ENCODE measurements around the gene GTF2IRD2. TPM values are rescaled to one million over a fixed set of nuclear protein-coding genes. Genes with fewer than 3 reads are reported as not detected.
"Not testable (repeated sequence)": the region's sequence is repeated elsewhere in the genome, so short reads cannot be mapped to it uniquely, and the experiment has no call there.

Gene GTF2IRD2
- total and polyA plus RNA-seq, 10 of the 15 experiments (the other 5 are each of a cell fraction or from before 2014, with no cell fraction given), result 2.9 to 16.6 (median 5.8) TPM

DNA sequence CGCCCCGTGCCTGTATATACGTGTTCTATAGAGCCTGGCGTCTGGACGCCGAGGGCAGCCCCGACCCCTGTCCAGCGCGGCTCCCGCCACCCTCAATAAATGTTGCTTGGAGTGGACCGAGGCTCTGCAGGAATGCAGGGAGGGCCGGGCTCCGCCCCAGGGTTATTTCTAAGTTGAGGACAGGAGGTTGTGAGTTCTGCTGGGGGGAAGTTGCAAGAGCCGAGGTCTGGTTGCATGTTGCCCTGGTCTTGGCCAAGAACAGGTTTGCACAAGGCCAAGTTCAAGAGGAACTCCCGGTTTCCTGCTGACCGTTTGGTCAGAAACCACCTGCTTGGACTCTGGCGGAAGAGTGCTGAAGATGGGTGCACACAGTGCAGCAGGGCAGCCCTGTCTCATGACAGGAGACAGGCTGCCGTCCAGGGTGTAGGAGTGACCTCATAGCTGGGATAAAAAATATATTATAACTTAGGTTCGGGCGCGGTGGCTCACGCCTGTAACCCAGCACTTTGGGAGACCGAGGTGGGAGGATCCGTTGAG, 62.1 kb downstream of the GTF2IRD2 start:
- H3K4me2 ChIP-seq (ENCODE audit: control insufficient read depth, insufficient read depth); POLR2A ChIA-PET; BruUV-seq (replicated peaks): not testable (repeated sequence)

DNA sequence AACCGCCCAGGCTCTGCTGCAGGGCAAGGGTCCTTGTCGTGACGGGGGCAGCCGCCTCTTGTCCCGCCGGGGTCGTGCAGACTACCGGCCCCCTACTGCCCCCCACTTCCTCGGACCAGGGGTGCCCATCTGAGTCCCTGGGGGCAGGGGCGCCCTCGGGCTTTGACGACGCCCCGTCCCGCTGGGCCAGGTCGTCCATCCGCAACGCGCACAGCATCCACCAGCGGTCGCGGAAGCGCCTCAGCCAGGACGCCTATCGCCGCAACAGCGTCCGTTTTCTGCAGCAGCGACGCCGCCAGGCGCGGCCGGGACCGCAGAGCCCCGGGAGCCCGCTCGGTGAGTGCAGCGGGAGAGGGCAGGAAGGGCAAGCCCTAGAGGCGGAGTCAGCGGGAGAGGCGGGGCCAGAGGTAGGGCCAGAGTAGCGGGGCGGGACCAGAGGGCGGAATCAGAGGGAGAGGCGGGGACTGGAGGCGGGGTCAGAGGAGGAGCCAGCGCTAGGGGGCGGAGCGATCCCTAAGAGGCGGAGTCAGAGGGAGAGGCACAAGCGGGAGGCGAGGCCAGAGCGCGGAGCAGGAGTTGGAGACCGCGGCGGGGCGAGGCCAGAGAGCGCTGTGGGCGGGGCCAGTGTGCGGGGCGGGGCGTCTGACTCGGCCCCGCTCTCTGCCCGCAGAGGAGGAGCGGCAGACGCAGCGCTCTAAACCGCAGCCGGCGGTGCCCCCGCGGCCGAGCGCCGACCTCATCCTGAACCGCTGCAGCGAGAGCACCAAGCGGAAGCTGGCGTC, 62.8 kb downstream of the GTF2IRD2 start:
- CTCF ChIA-PET; FAIRE-seq; H3K27me3 ChIP-seq (replicated peaks in 1 of 2; ENCODE audit: control insufficient read depth in 2 of 2, insufficient read depth in 2 of 2, low read length in 1 of 2); H4K20me1 ChIP-seq (ENCODE audit: control insufficient read depth, insufficient read depth); H3K36me3 ChIP-seq (ENCODE audit: control insufficient read depth in 2 of 2, insufficient read depth in 2 of 2, low read length in 1 of 2); H2AFZ ChIP-seq (ENCODE audit: control insufficient read depth, low read depth, low read length); POLR2A ChIA-PET; H3K4me1 ChIP-seq (ENCODE audit: control insufficient read depth, insufficient read depth, low read length); SMC1A ChIA-PET (ENCODE audit: uncharacterized antibody, unreplicated experiment); in situ Hi-C loops (cut with MboI); H3K79me2 ChIP-seq (ENCODE audit: control insufficient read depth, insufficient read depth, low read length); H3K27ac ChIP-seq (ENCODE audit: control insufficient read depth, insufficient read depth); H3K4me2 ChIP-seq (ENCODE audit: control insufficient read depth, insufficient read depth); RAD21 ChIA-PET (ENCODE audit: unreplicated experiment); H3K9me3 ChIP-seq (replicated peaks; ENCODE audit: control insufficient read depth, insufficient read depth, low read length); H3K4me3 ChIP-seq; H3K9ac ChIP-seq (ENCODE audit: control insufficient read depth, insufficient read depth, low read length); intact Hi-C loops (cut with micrococcal nuclease; ENCODE audit: unreplicated experiment); BruUV-seq (replicated peaks): not testable (repeated sequence)
- DNase-seq (ENCODE audit: low read depth, low spot score) (peak; percentile 55), ATAC-seq (peak; percentile 97)
- no CpG with 5 or more reads among the region's 82 CpGs for WGBS (ENCODE audit: insufficient coverage, insufficient replicate concordance, low lambda C conversion rate, missing lambda C conversion rate)

More for the DNA sequence above, 62.1 kb downstream of the GTF2IRD2 start:
- H3K9ac ChIP-seq (ENCODE audit: control insufficient read depth, insufficient read depth, low read length); FAIRE-seq; H2AFZ ChIP-seq (ENCODE audit: control insufficient read depth, low read depth, low read length); DNase-seq (ENCODE audit: low read depth, low spot score); H3K79me2 ChIP-seq (ENCODE audit: control insufficient read depth, insufficient read depth, low read length); H3K9me3 ChIP-seq (replicated peaks; ENCODE audit: control insufficient read depth, insufficient read depth, low read length); H4K20me1 ChIP-seq (ENCODE audit: control insufficient read depth, insufficient read depth); intact Hi-C loops (cut with micrococcal nuclease; ENCODE audit: unreplicated experiment); in situ Hi-C loops (cut with MboI); H3K4me1 ChIP-seq (ENCODE audit: control insufficient read depth, insufficient read depth, low read length); H3K27me3 ChIP-seq (replicated peaks in 1 of 2; ENCODE audit: control insufficient read depth in 2 of 2, insufficient read depth in 2 of 2, low read length in 1 of 2); CTCF ChIA-PET; H3K4me3 ChIP-seq; H3K27ac ChIP-seq (ENCODE audit: control insufficient read depth, insufficient read depth); H3K36me3 ChIP-seq (ENCODE audit: control insufficient read depth in 2 of 2, insufficient read depth in 2 of 2, low read length in 1 of 2); SMC1A ChIA-PET (ENCODE audit: uncharacterized antibody, unreplicated experiment); RAD21 ChIA-PET (ENCODE audit: unreplicated experiment): not testable (repeated sequence)
- ATAC-seq, result peak; percentile 1
- WGBS (ENCODE audit: insufficient coverage, insufficient replicate concordance, low lambda C conversion rate, missing lambda C conversion rate), result 30% methylated on average over 3 of the region's 24 CpGs

DNA sequence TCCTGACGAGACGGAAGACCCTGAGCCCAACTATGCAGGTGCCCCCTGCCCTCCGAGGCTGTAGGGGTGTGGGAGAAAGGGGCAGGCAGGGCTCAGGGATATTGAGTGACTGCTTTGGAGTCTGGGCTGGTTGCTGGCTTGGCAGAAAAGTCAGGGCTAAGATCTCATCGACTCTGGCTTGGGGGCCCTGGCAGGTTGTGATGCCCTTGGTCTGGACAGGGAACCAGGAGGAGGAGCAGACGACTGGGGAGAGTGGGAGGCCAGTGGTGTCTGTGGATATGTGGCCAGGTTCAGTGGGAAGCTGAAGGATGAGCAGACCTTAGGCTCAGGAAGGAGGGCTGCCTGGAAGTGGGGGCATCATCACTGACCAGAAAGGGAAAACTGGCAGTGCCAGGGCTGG, 67.8 kb downstream of the GTF2IRD2 start:
- RAD21 ChIA-PET (ENCODE audit: unreplicated experiment); FAIRE-seq; ATAC-seq; SMC1A ChIA-PET (ENCODE audit: uncharacterized antibody, unreplicated experiment); intact Hi-C loops (cut with micrococcal nuclease; ENCODE audit: unreplicated experiment); H3K27ac ChIP-seq (ENCODE audit: control insufficient read depth, insufficient read depth); H3K4me3 ChIP-seq; H3K4me2 ChIP-seq (ENCODE audit: control insufficient read depth, insufficient read depth); in situ Hi-C loops (cut with MboI); BruUV-seq (replicated peaks); H3K4me1 ChIP-seq (ENCODE audit: control insufficient read depth, insufficient read depth, low read length); H3K9me3 ChIP-seq (replicated peaks; ENCODE audit: control insufficient read depth, insufficient read depth, low read length); H2AFZ ChIP-seq (ENCODE audit: control insufficient read depth, low read depth, low read length); H3K27me3 ChIP-seq (replicated peaks in 1 of 2; ENCODE audit: control insufficient read depth in 2 of 2, insufficient read depth in 2 of 2, low read length in 1 of 2); H4K20me1 ChIP-seq (ENCODE audit: control insufficient read depth, insufficient read depth); POLR2A ChIA-PET; H3K9ac ChIP-seq (ENCODE audit: control insufficient read depth, insufficient read depth, low read length); DNase-seq (ENCODE audit: low read depth, low spot score); H3K36me3 ChIP-seq (ENCODE audit: control insufficient read depth in 2 of 2, insufficient read depth in 2 of 2, low read length in 1 of 2); H3K79me2 ChIP-seq (ENCODE audit: control insufficient read depth, insufficient read depth, low read length); CTCF ChIA-PET: not testable (repeated sequence)
- 86% methylated on average over 3 of the region's 5 CpGs for WGBS (ENCODE audit: insufficient coverage, insufficient replicate concordance, low lambda C conversion rate, missing lambda C conversion rate)

DNA sequence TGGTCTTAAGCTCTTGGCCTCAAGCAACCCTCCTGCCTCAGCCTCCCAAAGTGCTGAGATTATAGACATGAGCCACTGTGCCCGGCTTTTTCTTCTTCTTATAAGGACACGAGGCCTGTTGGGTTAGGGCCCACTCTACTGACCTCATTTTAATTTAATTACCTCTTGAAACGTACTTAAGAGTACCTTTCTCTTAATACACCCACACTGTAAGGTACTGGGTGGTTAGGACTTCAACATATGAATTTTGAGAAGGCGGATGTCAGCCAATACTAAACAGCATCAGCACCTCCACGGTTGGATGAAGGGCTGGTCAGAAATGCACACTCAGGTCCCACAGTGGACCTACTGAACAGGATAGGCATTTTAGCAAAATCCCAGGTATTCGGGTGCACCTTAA, 69.7 kb downstream of the GTF2IRD2 start:
- H3K4me1 ChIP-seq (ENCODE audit: control insufficient read depth, insufficient read depth, low read length); H4K20me1 ChIP-seq (ENCODE audit: control insufficient read depth, insufficient read depth); DNase-seq (ENCODE audit: low read depth, low spot score); FAIRE-seq; intact Hi-C loops (cut with micrococcal nuclease; ENCODE audit: unreplicated experiment); H3K36me3 ChIP-seq (ENCODE audit: control insufficient read depth in 2 of 2, insufficient read depth in 2 of 2, low read length in 1 of 2); H3K9me3 ChIP-seq (replicated peaks; ENCODE audit: control insufficient read depth, insufficient read depth, low read length); ATAC-seq; BruUV-seq (replicated peaks); RAD21 ChIA-PET (ENCODE audit: unreplicated experiment); CTCF ChIA-PET; in situ Hi-C loops (cut with MboI); POLR2A ChIA-PET; H3K27me3 ChIP-seq (replicated peaks in 1 of 2; ENCODE audit: control insufficient read depth in 2 of 2, insufficient read depth in 2 of 2, low read length in 1 of 2); SMC1A ChIA-PET (ENCODE audit: uncharacterized antibody, unreplicated experiment); H3K9ac ChIP-seq (ENCODE audit: control insufficient read depth, insufficient read depth, low read length); H3K79me2 ChIP-seq (ENCODE audit: control insufficient read depth, insufficient read depth, low read length); H2AFZ ChIP-seq (ENCODE audit: control insufficient read depth, low read depth, low read length); H3K4me2 ChIP-seq (ENCODE audit: control insufficient read depth, insufficient read depth); H3K4me3 ChIP-seq; H3K27ac ChIP-seq (ENCODE audit: control insufficient read depth, insufficient read depth): not testable (repeated sequence)
- 86% methylated on average over 3 of the region's 6 CpGs for WGBS (ENCODE audit: insufficient coverage, insufficient replicate concordance, low lambda C conversion rate, missing lambda C conversion rate)

Data from GM12878 (cell line).